ENCODE results near the gene CFAP43. TPM values are rescaled to one million over a fixed set of nuclear protein-coding genes. Genes with fewer than 3 reads are reported as not detected.

The CFAP43 gene
- total RNA-seq, 1 donor from 2014 or later: 0.56 TPM

DNA sequence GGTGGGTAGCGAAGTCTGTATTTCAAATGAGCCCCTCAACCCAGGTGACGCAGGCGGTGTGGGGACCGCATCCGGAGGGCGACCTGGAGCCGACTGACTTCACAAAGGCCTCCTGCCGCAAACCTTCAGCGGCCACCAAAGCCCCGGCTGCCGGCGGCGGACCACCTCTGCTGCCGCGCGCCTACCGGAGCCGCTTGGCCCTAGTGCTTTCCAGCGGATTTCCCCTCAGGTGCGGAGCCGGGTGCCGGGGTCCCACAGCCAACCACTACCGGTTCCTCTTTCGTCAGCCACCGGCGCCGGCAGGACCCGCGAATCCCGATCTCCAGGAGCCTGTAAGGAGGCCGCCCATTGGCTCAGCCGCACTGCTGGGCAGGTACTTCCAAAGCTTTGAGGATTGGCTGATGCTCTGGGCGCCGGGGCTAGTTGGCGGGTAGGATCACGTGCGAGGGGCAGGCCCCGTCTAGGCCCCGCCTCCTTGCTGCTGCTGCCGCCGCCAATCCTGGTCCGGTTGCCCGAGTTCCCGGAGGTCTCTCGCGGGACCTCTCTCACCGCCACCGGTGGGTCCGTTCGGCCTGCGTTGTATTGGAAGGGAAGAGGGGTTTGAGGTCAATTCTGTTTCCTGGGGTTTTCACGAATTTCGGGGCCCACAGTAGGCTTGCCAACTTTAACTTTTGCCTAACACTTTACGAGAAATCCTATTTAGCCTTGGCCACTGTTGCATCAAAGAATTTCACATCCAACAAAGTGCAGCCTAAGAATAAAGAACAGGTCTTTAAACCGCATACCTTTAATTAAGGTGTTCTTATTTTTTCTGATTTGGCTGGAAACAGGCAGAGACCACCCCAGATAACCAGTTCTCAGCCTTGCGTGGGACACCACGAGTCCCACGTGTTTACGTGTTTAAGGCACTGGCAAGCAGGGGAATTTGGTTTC lies 36.8 kb upstream of the CFAP43 start, which contains the start of gene GSTO2:
Gene GSTO2 (plus strand): TSS at position 472 of the 933 bp plus-strand sequence. CDS start 5,732 bp downstream, outside the sequence.
- H3K9me3 Mint-ChIP-seq (ENCODE audit: unreplicated experiment): no peaks in the 10 kb centered on the region
- peak; percentile 97 for DNase-seq (ENCODE audit: low spot score)
- peaks cover 5% of the 10 kb centered on the region for H3K4me1 Mint-ChIP-seq (ENCODE audit: unreplicated experiment)
- H3K4me3 Mint-ChIP-seq (ENCODE audit: unreplicated experiment): peak within 1 kb of the TSS; percentile 93
- no peaks in the 10 kb centered on the region for H3K27me3 Mint-ChIP-seq (ENCODE audit: unreplicated experiment)
- H3K36me3 Mint-ChIP-seq (ENCODE audit: low read depth, unreplicated experiment): peaks cover 3% of the 10 kb centered on the region
- TF ChIP-seq, protein P1, sequence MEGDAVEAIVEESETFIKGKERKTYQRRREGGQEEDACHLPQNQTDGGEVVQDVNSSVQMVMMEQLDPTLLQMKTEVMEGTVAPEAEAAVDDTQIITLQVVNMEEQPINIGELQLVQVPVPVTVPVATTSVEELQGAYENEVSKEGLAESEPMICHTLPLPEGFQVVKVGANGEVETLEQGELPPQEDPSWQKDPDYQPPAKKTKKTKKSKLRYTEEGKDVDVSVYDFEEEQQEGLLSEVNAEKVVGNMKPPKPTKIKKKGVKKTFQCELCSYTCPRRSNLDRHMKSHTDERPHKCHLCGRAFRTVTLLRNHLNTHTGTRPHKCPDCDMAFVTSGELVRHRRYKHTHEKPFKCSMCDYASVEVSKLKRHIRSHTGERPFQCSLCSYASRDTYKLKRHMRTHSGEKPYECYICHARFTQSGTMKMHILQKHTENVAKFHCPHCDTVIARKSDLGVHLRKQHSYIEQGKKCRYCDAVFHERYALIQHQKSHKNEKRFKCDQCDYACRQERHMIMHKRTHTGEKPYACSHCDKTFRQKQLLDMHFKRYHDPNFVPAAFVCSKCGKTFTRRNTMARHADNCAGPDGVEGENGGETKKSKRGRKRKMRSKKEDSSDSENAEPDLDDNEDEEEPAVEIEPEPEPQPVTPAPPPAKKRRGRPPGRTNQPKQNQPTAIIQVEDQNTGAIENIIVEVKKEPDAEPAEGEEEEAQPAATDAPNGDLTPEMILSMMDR (IDR thresholded peaks at IDR 0.05; ENCODE audit: unreplicated experiment): no peak
- H3K27ac Mint-ChIP-seq (ENCODE audit: unreplicated experiment): peak within 1 kb of the TSS; percentile 95

DNA sequence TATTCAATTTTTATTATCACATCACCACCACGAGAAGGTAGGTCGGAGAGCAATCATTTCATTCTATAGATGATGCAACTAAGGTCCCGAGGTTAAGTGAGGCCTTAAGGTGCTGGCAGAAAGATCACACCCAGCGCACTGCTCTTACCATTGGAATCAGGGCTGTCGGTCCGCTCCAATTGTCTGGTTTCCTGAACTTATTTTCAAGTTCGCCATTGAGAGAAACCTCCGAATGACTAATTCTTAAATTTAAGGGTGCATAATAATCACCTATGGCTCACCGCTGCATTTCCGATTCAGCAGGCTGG lies 36.2 kb upstream of the CFAP43 start:
- Mint-ChIP-seq H3K36me3 (ENCODE audit: low read depth, unreplicated experiment) (peaks cover 3% of the 10 kb centered on the region), H3K9me3 (ENCODE audit: unreplicated experiment) (no peaks in the 10 kb centered on the region), H3K27ac (ENCODE audit: unreplicated experiment) (peak overlapping the region; percentile 95), H3K4me3 (ENCODE audit: unreplicated experiment) (peak overlapping the region; percentile 93), H3K27me3 (ENCODE audit: unreplicated experiment) (no peaks in the 10 kb centered on the region), H3K4me1 (ENCODE audit: unreplicated experiment) (peaks cover 5% of the 10 kb centered on the region)
- TF ChIP-seq, protein P1 (IDR thresholded peaks at IDR 0.05; ENCODE audit: unreplicated experiment): no peak
- DNase-seq (ENCODE audit: low spot score): no peak

DNA sequence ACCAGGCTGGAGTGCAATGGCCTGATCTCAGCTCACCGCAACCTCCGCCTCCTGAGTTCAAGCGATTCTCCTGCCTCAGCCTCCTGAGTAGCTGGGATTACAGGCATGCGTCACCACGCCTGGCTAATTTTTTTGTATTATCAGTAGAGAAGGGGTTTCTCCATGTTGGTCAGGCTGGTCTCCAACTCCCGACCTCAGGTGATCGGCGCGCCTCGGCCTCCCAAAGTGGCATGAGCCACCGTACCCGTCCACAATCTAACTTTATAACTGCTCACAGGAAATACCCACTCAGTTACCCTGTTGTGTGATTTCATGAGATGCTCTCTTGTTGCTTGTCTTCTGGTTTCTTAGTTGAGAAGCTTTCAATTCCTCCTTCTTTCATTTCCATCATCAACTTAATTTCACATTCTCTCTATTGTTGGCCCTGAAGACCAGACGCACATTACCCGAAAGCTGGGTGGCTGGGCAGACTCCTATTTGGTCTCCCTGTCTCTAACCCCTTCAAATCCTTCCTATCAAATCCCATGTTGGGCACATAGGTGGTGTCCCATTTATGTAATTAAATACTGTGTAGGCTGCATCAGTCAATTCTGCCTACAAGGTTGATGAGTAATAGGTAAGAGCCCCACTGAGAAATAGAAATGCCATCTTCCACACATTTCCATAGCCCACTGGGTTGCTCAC lies 35.7 kb upstream of the CFAP43 start:
- no peak for DNase-seq (ENCODE audit: low spot score)
- peak overlapping the region; percentile 93 for H3K4me3 Mint-ChIP-seq (ENCODE audit: unreplicated experiment)
- H3K4me1 Mint-ChIP-seq (ENCODE audit: unreplicated experiment): peaks cover 5% of the 10 kb centered on the region
- H3K27ac Mint-ChIP-seq (ENCODE audit: unreplicated experiment): peak overlapping the region; percentile 95
- TF ChIP-seq, protein P1 (IDR thresholded peaks at IDR 0.05; ENCODE audit: unreplicated experiment): no peak
- H3K27me3 Mint-ChIP-seq (ENCODE audit: unreplicated experiment): no peaks in the 10 kb centered on the region
- H3K36me3 Mint-ChIP-seq (ENCODE audit: low read depth, unreplicated experiment): peaks cover 3% of the 10 kb centered on the region
- no peaks in the 10 kb centered on the region for H3K9me3 Mint-ChIP-seq (ENCODE audit: unreplicated experiment)

DNA sequence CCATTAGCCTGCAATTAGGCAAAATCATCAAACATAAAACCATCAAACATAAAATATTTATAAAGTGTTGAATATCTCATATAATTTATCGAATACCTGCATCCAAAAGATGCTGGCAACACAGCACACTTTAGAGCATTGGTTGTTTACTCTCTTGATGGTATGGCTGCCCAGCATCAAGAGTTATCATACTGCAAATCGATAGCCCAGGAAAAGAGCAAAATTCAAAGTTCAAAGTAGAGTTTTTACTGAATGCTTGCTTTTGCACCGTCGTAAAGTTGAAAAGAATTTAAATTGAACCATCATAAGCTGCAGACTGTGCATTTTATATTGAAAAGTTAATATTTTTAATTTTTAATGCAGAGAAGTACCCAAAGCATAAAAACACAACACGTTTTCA lies 32.6 kb upstream of the CFAP43 start:
- H3K4me1 Mint-ChIP-seq (ENCODE audit: unreplicated experiment): peaks cover 26% of the 10 kb centered on the region
- peaks cover 8% of the 10 kb centered on the region for H3K36me3 Mint-ChIP-seq (ENCODE audit: low read depth, unreplicated experiment)
- no peak overlapping the region for H3K4me3 Mint-ChIP-seq (ENCODE audit: unreplicated experiment)
- H3K27ac Mint-ChIP-seq (ENCODE audit: unreplicated experiment): no peak overlapping the region
- no peaks in the 10 kb centered on the region for H3K9me3 Mint-ChIP-seq (ENCODE audit: unreplicated experiment)
- H3K27me3 Mint-ChIP-seq (ENCODE audit: unreplicated experiment): peaks cover 3% of the 10 kb centered on the region
- TF ChIP-seq, protein P1 (IDR thresholded peaks at IDR 0.05; ENCODE audit: unreplicated experiment): no peak
- DNase-seq (ENCODE audit: low spot score): no peak
